GM12801 (cell line): ENCODE results near the gene OXCT2.

ENCODE experiments used
- TF ChIP-seq, protein P1 (sequence below): IDR thresholded peaks from one replicate; pipeline ENCODE4 v1.5.1; 2011; ENCODE audit warnings: control low read depth; ENCODE audit not compliant: insufficient read length; ENCODE audit errors: extremely low read depth

The OXCT2 gene

DNA sequence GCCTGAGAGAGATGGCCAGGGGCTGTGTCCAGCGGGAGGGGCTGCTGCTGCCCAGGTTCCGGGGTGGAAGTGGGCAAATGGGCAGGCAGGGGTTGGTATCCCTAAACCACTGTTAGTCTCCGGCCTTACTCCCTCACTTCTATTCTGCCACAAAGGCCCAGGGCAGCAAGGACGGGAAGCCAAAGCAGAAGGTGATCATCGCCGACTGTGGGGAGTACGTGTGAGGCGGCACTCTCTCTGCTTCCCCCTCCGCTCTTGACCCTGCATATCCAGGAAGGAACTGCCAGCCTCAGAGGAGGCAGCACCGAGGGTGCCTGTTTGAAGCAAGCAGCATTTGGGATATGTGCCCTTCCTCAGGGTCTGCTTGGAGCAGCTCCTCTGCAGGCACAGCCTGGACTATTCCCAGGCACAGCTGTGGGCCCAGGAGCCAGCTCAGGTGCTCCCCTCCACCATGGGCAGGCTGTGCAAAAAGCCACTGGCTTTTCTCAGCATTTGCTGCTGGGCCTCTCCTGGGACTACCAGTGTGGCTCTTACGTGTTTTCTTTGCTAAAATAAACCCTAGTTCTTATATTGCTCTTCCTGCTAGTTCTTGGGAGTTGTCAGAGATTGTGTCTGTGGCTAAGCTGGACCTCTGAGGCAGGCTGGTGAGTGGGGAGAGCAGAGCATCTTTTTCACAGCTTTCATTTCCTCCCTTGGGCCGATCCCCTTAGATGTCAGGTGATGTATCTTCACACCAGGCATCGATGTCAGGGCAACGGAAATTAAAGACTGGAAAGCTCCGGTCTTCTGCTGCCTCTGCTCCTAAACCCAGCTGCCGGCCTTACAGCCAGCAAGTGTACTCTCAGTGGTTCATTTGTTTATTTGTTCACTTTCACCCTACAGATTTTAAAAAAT is 17.8 kb downstream of the OXCT2 start:
- TF ChIP-seq, protein P1, sequence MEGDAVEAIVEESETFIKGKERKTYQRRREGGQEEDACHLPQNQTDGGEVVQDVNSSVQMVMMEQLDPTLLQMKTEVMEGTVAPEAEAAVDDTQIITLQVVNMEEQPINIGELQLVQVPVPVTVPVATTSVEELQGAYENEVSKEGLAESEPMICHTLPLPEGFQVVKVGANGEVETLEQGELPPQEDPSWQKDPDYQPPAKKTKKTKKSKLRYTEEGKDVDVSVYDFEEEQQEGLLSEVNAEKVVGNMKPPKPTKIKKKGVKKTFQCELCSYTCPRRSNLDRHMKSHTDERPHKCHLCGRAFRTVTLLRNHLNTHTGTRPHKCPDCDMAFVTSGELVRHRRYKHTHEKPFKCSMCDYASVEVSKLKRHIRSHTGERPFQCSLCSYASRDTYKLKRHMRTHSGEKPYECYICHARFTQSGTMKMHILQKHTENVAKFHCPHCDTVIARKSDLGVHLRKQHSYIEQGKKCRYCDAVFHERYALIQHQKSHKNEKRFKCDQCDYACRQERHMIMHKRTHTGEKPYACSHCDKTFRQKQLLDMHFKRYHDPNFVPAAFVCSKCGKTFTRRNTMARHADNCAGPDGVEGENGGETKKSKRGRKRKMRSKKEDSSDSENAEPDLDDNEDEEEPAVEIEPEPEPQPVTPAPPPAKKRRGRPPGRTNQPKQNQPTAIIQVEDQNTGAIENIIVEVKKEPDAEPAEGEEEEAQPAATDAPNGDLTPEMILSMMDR, result no peak

DNA sequence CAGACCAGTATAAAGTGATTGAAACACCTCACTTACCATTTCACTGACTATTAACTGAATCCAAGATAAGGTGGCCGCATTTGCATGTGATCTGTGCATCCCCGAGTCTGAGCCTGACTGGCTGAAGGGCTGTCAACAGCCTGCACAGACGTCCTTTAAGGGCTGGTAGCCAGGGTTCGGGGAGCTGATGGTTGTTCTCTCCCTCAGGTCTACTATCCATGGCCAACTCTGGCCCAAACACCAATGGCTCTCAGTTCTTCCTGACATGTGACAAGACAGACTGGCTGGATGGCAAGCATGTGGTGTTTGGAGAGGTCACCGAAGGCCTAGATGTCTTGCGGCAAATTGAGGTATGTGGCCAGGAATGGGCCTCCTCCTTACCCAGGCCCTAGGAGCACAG is 18.4 kb downstream of the OXCT2 start:
- TF ChIP-seq, protein P1, result no peak

DNA sequence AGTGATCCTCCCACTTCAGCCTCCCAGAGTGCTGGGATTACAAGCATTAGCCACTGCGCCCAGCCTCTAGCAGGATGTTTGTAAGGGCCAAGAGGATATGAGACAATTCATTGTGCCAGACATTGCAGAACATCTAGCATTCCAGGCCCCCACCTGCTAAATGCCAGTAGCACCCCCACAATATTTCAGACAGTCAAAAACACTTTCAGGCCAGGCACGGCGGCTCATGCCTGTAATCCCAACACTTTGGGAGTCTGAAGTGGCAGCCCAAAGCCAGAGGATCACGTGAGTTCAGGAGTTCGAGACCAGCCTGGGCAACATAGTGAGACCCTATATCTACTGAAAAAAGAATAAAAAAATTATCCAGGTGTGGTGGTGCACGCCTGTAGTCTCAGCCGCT is 19.6 kb downstream of the OXCT2 start:
- TF ChIP-seq, protein P1, result no peak

DNA sequence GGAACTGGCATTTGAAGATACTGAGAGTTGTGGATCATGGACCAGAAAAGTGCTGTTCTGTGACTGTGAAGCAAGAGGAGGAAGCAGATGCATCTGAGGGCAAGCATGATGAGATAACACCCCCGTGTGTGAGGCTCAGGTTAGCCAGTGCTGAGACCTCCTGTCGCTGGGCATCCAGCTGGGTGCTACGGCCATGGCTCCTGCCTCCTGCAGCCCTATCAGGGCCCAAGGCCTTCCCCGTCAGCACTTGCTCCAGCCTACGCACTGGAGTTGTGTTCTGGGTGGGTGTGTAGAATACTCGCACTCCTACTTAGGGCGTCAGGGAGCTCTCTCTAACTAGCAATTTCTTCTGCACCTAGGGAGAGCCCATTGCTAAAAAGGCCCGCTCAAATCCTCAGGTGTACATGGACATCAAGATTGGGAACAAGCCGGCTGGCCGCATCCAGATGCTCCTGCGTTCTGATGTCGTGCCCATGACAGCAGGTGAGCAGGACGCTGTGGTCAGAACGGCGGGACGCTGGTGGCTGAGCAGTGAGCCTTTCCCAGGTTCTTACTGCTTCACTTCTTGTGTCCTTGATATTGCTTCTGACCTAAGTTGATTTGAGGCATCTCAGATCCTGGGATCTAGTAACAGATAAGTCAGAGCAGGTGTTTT is 26.0 kb downstream of the OXCT2 start:
- TF ChIP-seq, protein P1, result no peak

DNA sequence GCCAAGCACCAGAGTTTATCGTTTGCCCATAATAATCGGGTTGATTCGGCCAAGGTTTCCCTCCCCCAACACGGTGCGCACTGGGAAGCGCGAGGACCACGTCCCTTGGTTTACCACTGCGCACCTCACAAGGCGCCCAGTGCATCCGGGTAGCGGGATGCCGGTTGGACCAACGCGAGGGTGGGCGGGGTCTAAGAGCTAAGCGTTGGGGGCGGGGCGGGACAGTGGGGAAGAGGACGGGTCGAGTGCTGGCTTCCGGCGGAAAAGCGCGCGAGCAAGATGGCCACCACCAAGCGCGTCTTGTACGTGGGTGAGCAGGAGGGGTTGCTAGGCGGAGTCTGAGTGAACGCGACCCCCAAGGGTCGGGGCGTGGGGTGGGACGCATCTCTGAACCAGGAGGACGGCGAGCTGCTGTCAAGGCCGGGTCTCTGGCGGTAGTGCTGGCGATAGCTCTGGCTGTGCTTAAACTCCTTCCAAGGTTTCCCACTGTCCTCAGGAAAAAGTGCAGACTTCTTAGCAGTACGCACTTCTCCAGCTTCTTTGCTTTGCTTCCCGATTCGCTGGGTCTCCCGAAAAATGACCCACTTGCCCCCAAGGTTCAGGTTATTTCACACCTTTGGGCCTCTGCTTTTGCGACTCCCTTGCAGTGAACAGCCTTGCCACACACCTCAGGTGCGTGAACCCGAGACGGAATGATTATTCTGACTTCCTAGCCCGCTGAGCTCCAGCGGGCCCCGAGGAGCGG is 32.4 kb downstream of the OXCT2 start, which contains the start of gene PPIE:
Gene PPIE, plus strand, starts transcription at position 261 of the 745 bp plus-strand sequence. Its CDS starts 19 bp downstream, at position 280.
- TF ChIP-seq, protein P1, result no peak

DNA sequence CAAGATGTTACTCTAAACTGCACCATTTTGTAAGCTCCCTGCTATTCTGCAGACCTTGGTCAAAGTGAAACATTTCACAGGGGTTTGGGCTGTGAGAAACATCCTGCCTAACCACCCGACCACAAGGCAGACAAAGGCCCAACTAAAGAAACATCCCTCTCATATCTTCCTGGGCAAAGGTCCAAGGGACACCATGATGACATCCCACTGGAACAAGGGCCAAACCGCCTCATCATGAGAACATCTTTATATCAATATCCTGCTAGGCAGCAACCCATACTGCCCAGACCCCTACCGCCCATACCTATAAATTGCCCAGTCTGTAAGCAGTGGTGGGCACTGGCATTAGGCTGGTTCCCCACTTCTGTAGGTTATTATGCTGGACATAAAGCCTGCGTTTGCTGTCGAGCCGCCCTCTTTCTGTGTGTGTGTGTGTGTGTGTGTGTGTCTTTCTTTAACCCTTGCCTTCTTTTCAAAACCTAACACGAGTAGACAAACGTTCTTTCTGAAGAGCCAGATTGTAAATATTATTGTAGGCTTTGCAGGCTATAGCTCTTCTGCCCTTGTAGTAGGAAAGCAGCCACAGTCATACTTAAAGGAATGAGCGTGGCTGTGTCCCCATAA is 33.5 kb downstream of the OXCT2 start:
- TF ChIP-seq, protein P1, result no peak
